Measurements from ENCODE around the gene LRRC39.
"Not testable (repeated sequence)": the region's sequence is repeated elsewhere in the genome, so short reads cannot be mapped to it uniquely, and the experiment has no call there.

LRRC39 gene

DNA sequence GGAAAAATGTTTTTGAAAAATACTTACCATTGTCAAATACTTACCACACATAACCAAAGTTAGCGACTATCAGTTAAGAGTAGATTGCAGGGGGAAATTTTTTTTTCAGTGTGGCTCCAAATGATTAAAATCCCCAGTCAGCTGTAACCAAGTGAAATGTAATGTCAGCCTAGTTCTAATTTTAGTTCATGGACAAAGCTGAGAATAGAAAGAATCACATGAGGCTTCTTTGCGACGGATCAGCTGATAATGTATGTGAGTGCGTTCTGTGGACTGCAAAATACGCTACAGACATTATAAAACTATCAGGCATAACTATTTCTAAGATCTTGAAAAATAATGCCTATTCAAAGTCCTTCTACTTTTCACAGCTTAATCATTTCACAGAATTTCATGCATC, at the start of gene LRRC39:
Gene LRRC39, minus strand, starts transcription at position 166 of the 400 bp plus-strand sequence. CDS start 9,740 bp downstream, outside the sequence.
- no peak for DNase-seq (ENCODE audit: low read depth in 2 of 2)

DNA sequence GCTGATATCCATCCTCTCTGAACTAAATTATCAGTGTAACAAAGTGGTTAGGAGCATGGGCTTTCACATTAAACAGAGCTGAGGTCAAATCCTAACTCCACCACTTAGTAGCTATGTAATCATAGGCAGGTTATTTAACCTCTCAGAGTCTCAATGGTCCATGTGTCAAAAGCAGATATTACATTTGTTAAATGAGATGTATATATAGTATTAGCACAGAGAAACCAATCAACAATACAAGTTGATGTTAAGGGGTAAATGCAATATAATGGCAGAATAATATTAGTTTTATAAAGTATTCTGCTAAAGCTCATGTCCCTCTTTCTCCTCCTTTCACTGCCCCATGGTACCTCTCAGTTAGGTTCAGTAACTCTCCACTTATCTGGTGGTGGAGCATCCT, 44.4 kb upstream of the LRRC39 start:
- no peak for DNase-seq (ENCODE audit: low read depth in 2 of 2)

DNA sequence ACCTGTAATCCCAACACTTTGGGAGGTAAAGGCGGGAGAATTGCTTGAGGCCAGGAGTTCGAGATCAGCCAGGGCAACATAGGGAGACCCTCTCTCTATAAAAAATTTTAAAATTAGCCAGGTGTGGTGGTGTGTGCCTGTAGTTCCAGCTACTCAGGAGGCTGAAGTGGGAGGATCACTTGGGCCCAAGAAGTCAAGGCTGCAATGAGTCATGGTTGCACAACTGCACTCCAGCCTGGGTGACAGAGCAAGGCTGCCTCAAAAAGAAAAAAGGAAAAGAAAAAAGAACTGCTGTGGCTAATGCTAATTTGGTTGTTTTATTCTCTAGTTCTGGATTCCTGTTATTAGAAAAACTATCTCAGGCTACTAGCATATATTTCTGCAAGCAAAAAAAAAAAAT, 41.8 kb upstream of the LRRC39 start:
- DNase-seq (ENCODE audit: low read depth in 2 of 2) = no peak

DNA sequence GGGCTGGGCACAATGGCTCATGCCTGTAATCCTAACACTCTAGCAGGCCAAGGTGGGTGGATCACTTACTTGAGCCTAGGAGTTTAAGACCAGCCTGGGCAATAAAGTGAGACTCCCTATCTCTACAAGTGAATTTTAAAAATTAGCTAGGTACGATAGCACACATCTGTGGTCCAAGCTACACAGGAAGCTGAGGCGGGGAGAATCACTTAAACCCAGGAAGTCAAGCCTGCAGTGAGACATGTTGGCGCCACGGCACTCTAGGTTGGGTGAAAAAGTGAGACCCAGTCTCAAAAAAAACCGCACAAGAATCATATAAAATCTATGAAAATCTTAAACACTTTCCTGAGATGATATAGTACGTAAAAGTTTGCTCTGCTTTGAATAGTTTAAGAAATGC, 41.4 kb upstream of the LRRC39 start:
- DNase-seq (ENCODE audit: low read depth in 2 of 2) = no peak

DNA sequence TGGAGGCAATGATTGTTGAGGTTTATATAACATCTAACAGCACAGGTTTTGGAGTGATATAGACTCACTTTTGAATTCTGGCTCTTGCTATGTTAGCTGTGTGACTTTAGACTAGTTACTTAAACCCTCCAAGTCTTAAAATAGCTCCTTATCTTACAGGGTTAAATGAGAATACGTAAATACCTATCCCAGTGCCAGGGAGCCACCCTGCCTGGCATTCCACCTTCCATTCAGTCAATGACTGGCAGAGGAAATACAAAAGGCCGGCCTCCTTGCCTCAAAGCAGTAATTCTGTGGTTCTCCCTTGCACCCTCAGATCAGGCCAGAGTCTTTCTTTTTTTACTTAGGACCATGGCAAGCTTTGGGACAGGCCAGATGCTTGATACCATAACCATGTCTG, 39.8 kb upstream of the LRRC39 start:
- DNase-seq (ENCODE audit: low read depth in 2 of 2) = no peak

DNA sequence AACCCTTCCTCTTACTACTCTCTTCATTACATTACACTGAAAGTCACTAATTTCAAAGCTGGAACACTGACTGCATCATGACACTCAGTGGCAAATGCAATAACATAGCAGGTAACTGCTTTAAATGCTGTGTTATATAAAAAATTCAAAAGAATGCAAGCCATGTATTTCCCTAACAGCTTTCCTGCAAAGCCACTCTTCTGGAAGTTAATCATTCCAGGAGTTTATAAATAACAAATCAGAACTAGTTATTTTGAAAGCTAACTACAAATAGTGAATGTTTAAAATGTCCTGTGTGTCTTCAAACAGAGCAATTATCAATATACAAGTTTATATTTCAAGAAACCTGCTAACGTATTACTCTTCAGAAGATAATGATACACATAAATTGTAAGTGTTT, 37.0 kb upstream of the LRRC39 start:
- DNase-seq (ENCODE audit: low read depth in 2 of 2) = no peak

DNA sequence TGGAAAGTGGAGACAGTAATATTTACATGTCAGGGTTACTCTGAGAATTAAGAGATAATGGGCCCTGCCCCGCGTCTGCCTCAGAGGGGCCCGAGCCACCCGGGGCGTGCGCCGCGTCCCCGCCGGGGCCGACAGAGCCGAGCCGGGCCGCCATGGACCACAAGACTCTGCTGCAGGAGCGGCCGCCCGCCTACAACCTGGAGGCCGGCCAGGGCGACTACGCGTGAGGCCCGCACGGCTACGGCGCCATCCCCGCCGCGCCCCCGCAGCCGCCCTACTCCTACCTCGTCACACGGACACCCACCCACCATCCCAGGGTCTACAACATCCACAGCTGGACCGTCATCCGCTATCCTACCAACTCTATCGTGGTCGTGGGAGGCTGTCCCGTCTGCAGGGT, 35.1 kb upstream of the LRRC39 start:
- no peak for DNase-seq (ENCODE audit: low read depth in 2 of 2)

DNA sequence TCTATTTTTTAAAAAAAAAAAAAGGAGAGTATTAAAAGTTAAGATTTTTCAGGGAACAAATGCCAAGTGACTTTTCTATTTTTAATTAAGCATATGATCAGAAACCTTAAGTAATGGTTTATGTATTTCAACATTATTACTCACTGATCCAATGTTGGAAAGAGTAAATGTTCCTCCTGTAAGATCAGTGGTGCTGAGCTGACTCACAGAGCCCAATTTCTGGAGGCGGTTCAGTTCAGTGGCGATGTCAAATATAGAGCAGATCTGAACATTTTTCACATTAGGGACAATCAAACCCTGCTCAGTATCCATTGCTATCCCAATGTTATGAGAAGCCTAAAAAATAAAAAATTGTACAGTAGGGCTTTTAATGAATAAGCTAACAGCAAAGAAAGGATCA, 28.2 kb upstream of the LRRC39 start:
- DNase-seq (ENCODE audit: low read depth in 2 of 2) = no peak

DNA sequence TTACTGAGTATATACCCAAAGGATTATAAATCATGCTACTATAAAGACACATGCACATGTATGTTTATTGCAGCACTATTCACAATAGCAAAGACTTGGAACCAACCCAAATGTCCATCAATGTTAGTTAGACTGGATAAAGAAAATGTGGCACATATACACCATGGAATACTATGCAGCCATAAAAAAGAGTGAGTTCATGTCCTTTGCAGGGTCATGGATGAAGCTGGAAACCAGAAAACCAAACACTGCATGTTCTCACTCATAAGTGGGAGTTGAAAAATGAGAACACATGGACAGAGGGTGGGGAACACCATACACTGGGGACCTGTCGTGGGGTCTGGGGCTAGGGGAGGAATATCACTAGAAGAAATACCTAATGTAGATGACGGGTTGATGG, 27.5 kb upstream of the LRRC39 start:
- DNase-seq (ENCODE audit: low read depth in 2 of 2) = not testable (repeated sequence)

DNA sequence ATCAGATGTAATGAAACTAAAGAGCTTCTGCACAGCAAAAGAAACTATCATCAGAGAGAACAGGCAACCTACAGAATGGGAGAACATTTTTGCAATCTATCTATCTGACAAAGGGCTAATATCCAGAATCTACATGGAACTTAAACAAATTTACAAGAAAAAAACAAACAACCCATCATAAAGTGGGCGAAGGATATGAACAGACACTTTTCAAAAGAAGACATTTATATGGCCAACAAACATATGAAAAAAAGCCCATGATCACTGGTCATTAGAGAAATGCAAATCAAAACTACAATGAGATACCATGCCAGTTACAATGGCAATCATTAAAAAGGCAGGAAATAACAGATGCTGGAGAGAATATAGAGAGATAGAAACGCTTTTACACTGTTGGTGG, 27.0 kb upstream of the LRRC39 start:
- not testable (repeated sequence) for DNase-seq (ENCODE audit: low read depth in 2 of 2)

DNA sequence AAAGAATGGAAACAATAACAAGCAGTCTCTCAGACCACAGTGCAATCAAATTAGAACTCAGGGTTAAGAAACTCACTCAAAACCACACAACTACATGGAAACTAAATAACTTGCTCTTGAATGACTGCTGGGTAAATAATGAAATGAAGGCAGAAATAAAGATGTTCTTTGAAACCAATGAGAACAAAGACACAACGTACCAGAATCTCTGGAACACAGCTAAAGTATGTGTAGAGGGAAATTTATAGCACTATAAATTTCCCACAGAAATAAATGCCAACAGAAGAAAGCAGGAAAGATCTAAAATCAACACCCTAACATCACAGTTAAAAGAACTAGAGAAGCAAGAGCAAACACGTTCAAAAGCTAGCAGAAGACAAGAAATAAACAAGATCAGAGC, 24.6 kb upstream of the LRRC39 start:
- not testable (repeated sequence) for DNase-seq (ENCODE audit: low read depth in 2 of 2)

DNA sequence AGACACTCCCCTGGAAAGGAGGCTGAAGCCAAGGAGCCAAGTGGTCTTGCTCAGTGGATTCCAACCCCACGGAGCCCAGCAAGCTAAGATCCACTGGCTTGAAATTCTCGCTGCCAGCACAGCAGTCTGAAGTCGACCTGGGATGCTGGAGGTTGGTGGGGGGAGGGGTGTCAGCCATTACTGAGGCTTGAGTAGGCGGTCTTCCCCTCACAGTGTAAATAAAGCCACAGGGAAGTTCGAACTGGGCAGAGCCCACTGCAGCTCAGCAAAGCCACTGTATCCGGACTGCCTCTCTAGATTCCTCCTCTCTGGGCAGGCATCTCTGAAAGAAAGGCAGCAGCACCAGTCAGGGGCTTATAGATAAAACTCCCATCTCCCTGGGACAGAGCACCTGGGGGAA, 22.0 kb upstream of the LRRC39 start:
- not testable (repeated sequence) for DNase-seq (ENCODE audit: low read depth in 2 of 2)

DNA sequence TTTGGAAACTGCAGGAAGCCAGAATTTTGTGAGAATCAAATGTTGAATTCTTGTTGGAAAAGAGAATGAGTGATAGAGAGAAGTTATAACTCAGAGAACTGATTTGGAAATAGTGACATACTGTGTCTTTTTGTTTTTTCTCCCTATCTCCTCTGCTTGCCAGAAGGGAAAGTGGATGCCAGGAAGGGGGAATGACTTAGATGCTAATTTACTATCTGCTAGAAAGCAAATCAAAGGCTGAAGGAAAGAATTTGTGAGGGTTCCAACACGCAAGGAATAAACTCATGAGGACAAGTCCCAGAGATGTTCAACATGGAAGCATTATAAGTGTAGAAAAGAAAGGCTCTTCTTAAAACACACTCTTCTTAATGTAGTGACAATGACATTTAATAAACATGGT, 20.5 kb upstream of the LRRC39 start:
- DNase-seq (ENCODE audit: low read depth in 2 of 2) = no peak

DNA sequence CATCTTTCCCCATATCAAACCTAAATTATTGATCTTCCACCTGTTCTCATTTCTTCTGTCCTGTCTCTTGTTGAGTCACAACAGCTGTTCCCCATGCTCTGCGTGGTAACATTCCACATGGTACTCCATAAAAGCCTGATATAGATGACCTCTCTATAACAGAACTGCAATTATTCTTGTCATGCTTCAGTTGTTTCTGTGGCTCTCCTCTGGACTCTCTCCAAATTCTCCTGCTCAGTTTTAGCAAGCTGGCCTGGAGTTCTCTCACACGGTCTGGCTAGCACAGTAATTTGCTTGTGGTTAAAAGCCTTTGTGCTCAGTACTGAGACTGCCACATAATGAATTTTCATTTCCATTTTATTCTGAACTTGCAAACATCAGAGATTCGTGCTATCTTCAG, 10.6 kb upstream of the LRRC39 start:
- no peak for DNase-seq (ENCODE audit: low read depth in 2 of 2)

DNA sequence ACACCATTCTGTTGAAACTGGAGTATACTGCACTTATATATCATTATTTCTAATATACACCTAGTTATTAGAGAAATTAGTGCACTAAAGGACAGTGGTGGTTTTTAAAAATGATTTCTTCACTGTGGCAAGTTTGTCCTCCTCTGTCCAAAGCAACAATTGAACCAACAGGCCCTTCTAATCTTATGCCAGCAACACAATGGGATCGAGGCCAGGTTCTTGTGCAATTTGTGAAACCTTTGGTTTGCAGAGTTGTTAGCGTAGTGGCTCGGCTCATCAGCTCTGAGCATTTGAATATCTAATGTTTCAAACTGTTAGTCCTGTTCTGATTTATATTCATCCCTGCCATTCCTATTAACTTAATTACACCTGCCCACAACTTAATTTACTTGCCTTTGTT, 9.9 kb upstream of the LRRC39 start:
- no peak for DNase-seq (ENCODE audit: low read depth in 2 of 2)

DNA sequence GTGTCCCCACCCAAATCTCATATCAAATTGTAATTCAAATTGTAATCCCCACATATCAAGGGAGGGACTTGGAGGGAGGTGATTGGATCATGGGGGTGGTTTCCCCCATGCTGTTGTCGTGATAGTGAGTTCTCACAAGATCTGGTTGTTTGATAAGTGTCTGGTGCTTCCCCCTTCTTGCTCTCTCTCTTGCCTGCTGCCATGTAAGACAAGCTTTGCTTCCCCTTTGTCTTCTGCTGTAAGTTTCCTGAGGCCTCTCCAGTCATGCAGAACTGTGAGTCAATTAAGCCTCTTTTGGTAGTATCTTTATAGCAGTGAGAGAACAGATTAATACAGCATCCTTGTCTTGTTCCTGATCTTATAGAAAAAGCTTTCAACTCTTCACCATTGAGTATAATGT, 6.5 kb upstream of the LRRC39 start:
- no peak for DNase-seq (ENCODE audit: low read depth in 2 of 2)

DNA sequence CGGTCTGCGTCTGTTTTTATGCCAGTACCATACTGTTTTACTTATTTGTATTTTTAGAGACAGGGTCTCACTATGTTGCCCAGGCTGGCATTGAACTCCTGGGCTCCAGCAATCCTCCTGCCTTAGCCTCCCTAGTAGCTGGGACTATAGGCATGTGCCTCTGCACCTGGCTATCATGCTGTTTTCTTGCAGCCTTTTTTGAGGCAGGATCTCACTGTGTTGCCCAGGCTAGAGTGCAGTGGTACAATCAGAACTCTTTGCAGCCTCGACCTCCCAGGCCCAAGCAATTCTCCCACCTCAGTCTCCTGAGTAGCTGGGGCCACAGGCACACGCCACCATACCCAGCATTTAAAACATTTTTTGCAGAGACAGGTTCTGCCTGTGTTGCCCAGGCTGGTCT, 5.3 kb upstream of the LRRC39 start:
- no peak for DNase-seq (ENCODE audit: low read depth in 2 of 2)

DNA sequence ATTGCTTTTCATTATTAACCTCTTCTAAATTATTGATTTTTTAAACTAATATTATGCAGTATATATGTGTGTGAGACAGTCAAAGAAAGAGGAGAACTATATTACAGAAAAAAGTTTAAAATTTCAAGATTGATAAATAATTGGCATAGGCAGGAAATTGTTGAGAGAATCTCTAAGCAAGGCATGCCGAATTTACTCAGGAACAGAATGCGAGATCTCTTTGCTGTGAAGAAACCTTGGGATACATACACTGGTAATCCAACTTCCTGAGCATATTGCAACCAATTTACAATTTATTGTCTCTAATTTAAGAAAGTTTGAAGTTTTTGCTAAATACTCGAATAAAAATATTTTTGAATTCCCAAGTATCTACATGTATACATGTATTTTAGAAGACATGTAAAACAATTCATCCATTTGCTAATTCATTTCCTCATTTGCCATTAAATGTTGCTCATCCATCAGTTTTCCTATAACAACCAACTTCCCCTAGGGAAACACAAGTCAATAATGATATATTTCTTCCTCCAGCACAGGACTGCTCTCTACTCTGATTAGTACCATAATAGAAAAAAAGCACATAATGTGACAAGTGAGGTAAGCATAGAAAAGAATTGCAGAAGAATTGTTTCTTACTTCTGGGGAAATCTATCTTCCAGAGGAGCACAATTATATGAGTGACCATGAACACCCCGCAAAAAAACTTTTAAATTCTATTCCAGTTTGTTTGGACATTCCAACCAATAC, 588 bp downstream of the LRRC39 start:
- no peak for DNase-seq (ENCODE audit: low read depth in 2 of 2)

DNA sequence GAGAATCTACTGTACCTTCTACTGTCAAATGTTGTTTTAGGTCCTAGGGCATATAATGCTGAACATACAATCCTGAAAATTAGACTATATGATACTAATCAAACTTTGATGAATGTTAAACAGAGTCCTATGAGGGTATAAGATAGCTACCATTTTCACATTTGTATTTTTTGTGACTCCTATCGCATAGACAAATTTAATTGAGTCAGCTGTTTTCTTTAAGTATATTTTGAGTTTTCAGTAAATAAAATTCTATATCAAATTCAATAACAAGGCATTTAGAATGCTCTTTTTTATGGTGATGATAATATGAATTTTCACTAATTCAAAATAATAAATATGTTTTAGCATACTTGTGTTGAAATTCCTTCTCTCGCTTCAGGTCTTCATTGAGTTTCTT, 10.0 kb downstream of the LRRC39 start:
- DNase-seq (ENCODE audit: low read depth in 2 of 2) = no peak

DNA sequence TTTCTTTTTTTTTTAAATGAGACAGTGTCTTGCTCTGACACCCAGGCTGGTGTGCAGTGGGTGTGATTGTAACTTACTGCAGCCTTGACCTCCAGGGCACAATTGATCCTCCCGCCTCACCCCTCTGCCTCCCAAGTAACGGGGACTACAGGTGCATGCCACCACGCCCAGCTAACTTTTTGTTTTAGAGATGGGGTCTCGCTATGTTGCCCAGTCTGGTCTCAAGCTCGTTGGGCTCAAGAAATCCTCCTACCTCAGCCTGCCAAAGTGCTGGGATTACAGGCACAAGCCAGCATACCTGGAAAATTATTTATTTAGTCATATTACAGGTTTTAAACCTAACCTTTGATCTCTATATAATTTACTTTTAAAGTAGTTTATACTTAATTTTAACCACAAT, 13.4 kb downstream of the LRRC39 start:
- no peak for DNase-seq (ENCODE audit: low read depth in 2 of 2)

DNA sequence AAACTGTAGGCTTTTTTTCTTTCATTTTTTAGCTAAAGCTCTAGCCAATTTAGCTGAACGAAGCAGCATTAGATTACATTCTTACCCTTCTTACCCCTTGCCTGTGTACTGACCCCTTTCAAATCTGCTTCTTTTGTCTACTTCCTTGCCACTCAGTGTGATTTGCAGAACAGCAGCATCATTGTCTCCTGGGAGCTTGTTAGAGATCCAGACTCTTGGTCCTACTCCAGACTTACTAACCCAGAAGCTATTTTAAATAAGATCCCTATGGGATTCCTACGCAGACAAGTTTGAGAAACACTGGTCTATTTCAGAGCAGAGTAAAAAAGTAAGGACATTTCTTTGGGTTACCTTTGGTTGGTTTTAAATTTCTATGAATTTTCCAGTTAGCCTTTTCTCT, 13.8 kb downstream of the LRRC39 start:
- DNase-seq (ENCODE audit: low read depth in 2 of 2) = no peak

DNA sequence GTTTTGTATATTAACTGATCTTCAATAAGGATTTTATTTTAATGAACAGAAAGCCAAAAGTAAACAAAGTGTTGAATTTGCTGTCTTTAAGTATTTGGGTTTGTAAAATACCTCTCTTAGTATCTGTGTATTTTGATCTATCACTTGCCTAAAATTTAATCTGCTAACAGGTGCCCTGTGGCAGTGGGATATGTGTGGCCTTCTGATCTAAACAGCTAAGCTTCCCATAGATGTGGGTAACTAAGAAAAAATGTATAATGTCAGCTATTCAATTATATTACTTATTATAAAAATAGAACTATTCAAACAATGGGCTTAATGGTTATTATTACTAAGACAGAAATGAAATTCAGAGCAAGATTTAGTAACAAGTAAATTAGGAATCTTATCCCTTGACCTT, 15.2 kb downstream of the LRRC39 start:
- DNase-seq (ENCODE audit: low read depth in 2 of 2) = no peak

DNA sequence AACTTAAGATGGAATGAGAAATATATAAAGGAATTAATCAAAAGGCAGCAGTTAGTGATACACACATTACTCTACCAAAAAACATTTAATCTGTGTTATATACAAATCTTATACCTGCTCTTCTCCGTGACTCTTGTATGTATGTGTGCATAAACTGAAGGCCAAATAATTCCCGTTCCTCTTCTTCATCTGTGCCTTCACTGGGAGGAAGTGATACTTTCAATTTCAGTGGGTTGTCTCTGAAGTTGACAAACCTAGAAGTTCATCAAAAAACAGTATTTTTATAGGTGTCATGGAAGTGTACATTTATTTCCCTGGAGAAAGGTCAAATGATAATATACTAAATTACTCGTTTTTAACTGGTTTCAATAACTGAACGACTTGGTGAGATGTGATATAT, 25.8 kb downstream of the LRRC39 start:
- no peak for DNase-seq (ENCODE audit: low read depth in 2 of 2)

DNA sequence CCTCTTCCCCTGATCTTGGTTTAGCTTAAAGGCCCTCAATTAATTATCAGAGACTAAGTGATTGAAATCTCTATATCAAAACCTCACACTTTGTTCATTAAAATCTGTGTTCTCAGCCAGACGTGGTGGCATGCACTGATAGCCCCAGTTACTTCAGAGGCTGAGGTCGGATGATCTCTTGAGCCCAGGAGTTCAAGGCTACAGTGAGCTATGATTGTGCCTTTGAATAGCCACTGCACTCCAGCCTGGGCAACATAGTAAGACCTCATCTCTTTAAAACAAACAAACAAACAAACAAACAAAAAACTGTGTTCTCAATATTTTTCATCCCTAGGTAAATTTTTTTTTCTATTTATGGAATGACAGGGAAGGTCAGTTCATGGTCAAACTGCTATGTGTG, 26.4 kb downstream of the LRRC39 start:
- DNase-seq (ENCODE audit: low read depth in 2 of 2) = no peak
